Measurements from ENCODE around the gene TRAPPC6A. TPM values are rescaled to one million over a fixed set of nuclear protein-coding genes. Genes with fewer than 3 reads are reported as not detected.

TRAPPC6A gene
- total RNA-seq, 1 experiment from 2014 or later, result 59.7 TPM

- Mint-ChIP-seq H3K27ac (no peak overlapping the region), H3K9me3 (no peaks in the 10 kb centered on the region), H3K4me3 (peak overlapping the region; percentile 22; the same call in 1 of the 2 replicates), H3K4me1 (peaks cover 12% of the 10 kb centered on the region), H3K36me3 (no peaks in the 10 kb centered on the region), H3K27me3 (ENCODE audit: low read depth) (peaks cover 54% of the 10 kb centered on the region)
- ChIA-PET CTCF (interaction anchor here (0.5 to 4.8 kb wide), 31 partner anchors 8 to 193 kb away, joined by 3 to 21 read pairs (median 6); partner anchors contain the start of genes BLOC1S3, GEMIN7, NKPD1 and PPP1R37), POLR2A (interaction anchor here (0.9 kb wide), 1 partner anchor 62 kb away, joined by 3 read pairs; no protein-coding TSS in a partner anchor)
- ATAC-seq (no peak; the same call in 1 of the 2 replicates), DNase-seq (ENCODE audit: low spot score) (peak; percentile 54)
- TF ChIP-seq ATF6 (CRISPR knock-in tag; IDR thresholded peaks at IDR 0.05) (no peak), MYBL2 (CRISPR knock-in tag; IDR thresholded peaks at IDR 0.05) (peak; percentile 12), FOXK1 (CRISPR knock-in tag; IDR thresholded peaks at IDR 0.05) (no peak), TCF7 (CRISPR knock-in tag; IDR thresholded peaks at IDR 0.05; ENCODE audit: low read depth) (no peak), CREB1 (CRISPR knock-in tag; IDR thresholded peaks at IDR 0.05) (no peak), ZNF263 (CRISPR knock-in tag; IDR thresholded peaks at IDR 0.05; ENCODE audit: low read depth) (no peak; the same call in 1 of the 2 replicates), JUN (CRISPR knock-in tag; IDR thresholded peaks at IDR 0.05) (peak; percentile 10; the same call in 1 of the 2 replicates), TEAD1 (CRISPR knock-in tag; IDR thresholded peaks at IDR 0.05) (no peak), ELF4 (CRISPR knock-in tag; IDR thresholded peaks at IDR 0.05; ENCODE audit: low read depth) (0 out of 2 replicates have a peak, but pooled peaks have one; percentile 18)
Measured at GRCh38 chr19:45151821-45152503, 26.1 kb downstream of the TRAPPC6A start.

GRCh38 chr19:45151320-45151719 lies 26.7 kb downstream of the TRAPPC6A start:
- H3K27ac Mint-ChIP-seq, result no peak overlapping the region
- peaks cover 52% of the 10 kb centered on the region for H3K27me3 Mint-ChIP-seq (ENCODE audit: low read depth)
- no peaks in the 10 kb centered on the region for H3K9me3 Mint-ChIP-seq
- ATAC-seq, result no peak
- H3K4me1 Mint-ChIP-seq, result peaks cover 11% of the 10 kb centered on the region
- CTCF ChIA-PET, result interaction anchor here (0.8 to 4.8 kb wide), 20 partner anchors 8 to 194 kb away, joined by 3 to 21 read pairs (median 6); partner anchors contain the start of genes BLOC1S3, GEMIN7, NKPD1 and PPP1R37
- H3K4me3 Mint-ChIP-seq, result no peak overlapping the region
- no peak for DNase-seq (ENCODE audit: low spot score)
- no peaks in the 10 kb centered on the region for H3K36me3 Mint-ChIP-seq
- POLR2A ChIA-PET, result no interaction called here
- TF ChIP-seq ATF2 (CRISPR knock-in tag; IDR thresholded peaks at IDR 0.05; ENCODE audit: borderline replicate concordance, low read depth), result no peak
- no peak for TF ChIP-seq RORB (CRISPR knock-in tag; IDR thresholded peaks at IDR 0.05)
- TF ChIP-seq KAT7 (CRISPR knock-in tag; IDR thresholded peaks at IDR 0.05; ENCODE audit: borderline replicate concordance), result no peak
- TF ChIP-seq ETV6 (CRISPR knock-in tag; IDR thresholded peaks at IDR 0.05), result no peak

- H3K27me3 Mint-ChIP-seq (ENCODE audit: low read depth), result peaks cover 48% of the 10 kb centered on the region
- DNase-seq (ENCODE audit: low spot score) (no peak), ATAC-seq (no peak)
- peaks cover 11% of the 10 kb centered on the region for H3K4me1 Mint-ChIP-seq
- H3K9me3 Mint-ChIP-seq, result no peaks in the 10 kb centered on the region
- ChIA-PET POLR2A (no interaction called here), CTCF (interaction anchor here (1.0 to 4.8 kb wide), 4 partner anchors 9 to 149 kb away, joined by 3 to 19 read pairs (median 14); partner anchors contain the start of genes NKPD1, PPP1R37 and RELB)
- H3K27ac Mint-ChIP-seq, result no peak overlapping the region
- H3K36me3 Mint-ChIP-seq, result no peaks in the 10 kb centered on the region
- no peak overlapping the region for H3K4me3 Mint-ChIP-seq
- TF ChIP-seq ELF4 (CRISPR knock-in tag; IDR thresholded peaks at IDR 0.05; ENCODE audit: low read depth) (no peak), MXD4 (CRISPR knock-in tag; IDR thresholded peaks at IDR 0.05; ENCODE audit: borderline replicate concordance) (no peak), ZBTB21 (CRISPR knock-in tag; IDR thresholded peaks at IDR 0.05; ENCODE audit: borderline replicate concordance) (no peak), ZSCAN18 (CRISPR knock-in tag; IDR thresholded peaks at IDR 0.05) (no peak), GRHL2 (CRISPR knock-in tag; IDR thresholded peaks at IDR 0.05; ENCODE audit: insufficient replicate concordance, severe bottlenecking) (no peak), ZMAT4 (CRISPR knock-in tag; IDR thresholded peaks at IDR 0.05) (no peak), USF1 (CRISPR knock-in tag; IDR thresholded peaks at IDR 0.05) (no peak), AFF4 (CRISPR knock-in tag; IDR thresholded peaks at IDR 0.05; ENCODE audit: borderline replicate concordance) (no peak)
Measured at GRCh38 chr19:45150751-45151281, 27.2 kb downstream of the TRAPPC6A start.
